Calu3 (cell line): Measurements from ENCODE around the gene CDKN3. TPM values are rescaled to one million over a fixed set of nuclear protein-coding genes. Genes with fewer than 3 reads are reported as not detected.

Experiments
- Bru-seq: library from RNA; stranded (reverse); fragments of 400-500 nt; gene quantifications from one replicate; lab custom pipeline; 2021; lab: Mats Ljungman, UMichigan
- BruChase-seq, 2 experiments: library from RNA; stranded (reverse); fragments of 400-500 nt; gene quantifications; one replicate each; lab custom pipeline; 2021; lab: Mats Ljungman, UMichigan
- BruUV-seq: library from RNA; stranded (reverse); fragments of 400-500 nt; replicated peaks from 2 replicates; lab custom pipeline; 2021; lab: Mats Ljungman, UMichigan
- CTCF ChIA-PET: fragments of 300-600 bp; sonication (Branson Sonifier 250); formaldehyde crosslinking; loops from one replicate; lab custom pipeline; 2022; ENCODE audit warnings: antibody characterized with exemption; lab: Charles Lee
- DNase-seq: peaks from one replicate; pipeline ENCODE4 v3.0.0; 2022
- H3K27ac Mint-ChIP-seq: one replicate; pipeline ENCODE4 v1.8.0; 2022; ENCODE audit warnings: mixed read lengths; ENCODE audit not compliant: unreplicated experiment
- H3K27me3 Mint-ChIP-seq: one replicate; pipeline ENCODE4 v1.8.0; 2022; ENCODE audit warnings: mixed read lengths; ENCODE audit not compliant: unreplicated experiment
- H3K36me3 Mint-ChIP-seq: one replicate; pipeline ENCODE4 v1.8.0; 2022; ENCODE audit warnings: mild to moderate bottlenecking, moderate library complexity, mixed read lengths; ENCODE audit not compliant: insufficient read depth, unreplicated experiment
- H3K4me1 Mint-ChIP-seq: one replicate; pipeline ENCODE4 v1.8.0; 2022; ENCODE audit warnings: mild to moderate bottlenecking, low read depth, mixed read lengths; ENCODE audit not compliant: unreplicated experiment
- H3K4me3 Mint-ChIP-seq: one replicate; pipeline ENCODE4 v1.8.0; 2022; ENCODE audit warnings: mild to moderate bottlenecking, low read depth, moderate library complexity, mixed read lengths; ENCODE audit not compliant: unreplicated experiment
- H3K9me3 Mint-ChIP-seq: one replicate; pipeline ENCODE4 v1.8.0; 2022; ENCODE audit warnings: low read depth, mixed read lengths; ENCODE audit not compliant: unreplicated experiment
- intact Hi-C: fragments of 100-400 bp; cut with micrococcal nuclease; formaldehyde crosslinking; loops from one replicate; pipeline ENCODE4 v1.10.0; 2022; ENCODE audit not compliant: unreplicated experiment
- long read RNA-seq: library from polyadenylated mRNA; stranded (forward); transcript quantifications from one replicate; pipeline ENCODE4 v2.0.0, GENCODE V29; 2022
- total RNA-seq: library from RNA; stranded (reverse); gene quantifications from 2 replicates; pipeline ENCODE4 v1.2.3, GENCODE V29; 2022
- TF ChIP-seq, protein P1 (sequence below): fragments of 200-600 bp; IDR thresholded peaks from one replicate; pipeline ENCODE4 v1.8.0; 2022; ENCODE audit warnings: antibody characterized with exemption; ENCODE audit not compliant: unreplicated experiment

The CDKN3 gene
- 41.1 and 50.3 TPM in 2 replicates for total RNA-seq
- Bru-seq, nascent RNA, result percentile 73 among the genes with signal in this experiment
- percentile 60 among the genes with signal in this experiment for BruChase-seq, experiment 1, labeled RNA remaining after a 6-hour chase
- percentile 55 among the genes with signal in this experiment for BruChase-seq, experiment 2, labeled RNA remaining after a 2-hour chase
- long read RNA-seq, transcript CDKN3-202 (8 exons, 893 nt), result major isoform, 68 of 85 reads
- long read RNA-seq, partial matches to known transcripts, result 5 of 85 reads
- long read RNA-seq, other reads (novel, unspliced or antisense), result 10 of 85 reads

- BruUV-seq, result no TSS peak
- Mint-ChIP-seq H3K36me3 (peaks cover 23% of the 10 kb centered on the region), H3K9me3 (no peaks in the 10 kb centered on the region), H3K4me1 (peaks cover 15% of the 10 kb centered on the region), H3K27me3 (no peaks in the 10 kb centered on the region), H3K4me3 (peak within 1 kb of the TSS; percentile 96), H3K27ac (peak within 1 kb of the TSS; percentile 84)
- intact Hi-C loops, result no loop called here
- CTCF ChIA-PET, result interaction anchor here (0.7 to 2.1 kb wide), 10 partner anchors 9 to 443 kb away, joined by 3 to 11 read pairs (median 4); partner anchors contain the start of gene CGRRF1
- TF ChIP-seq, protein P1, sequence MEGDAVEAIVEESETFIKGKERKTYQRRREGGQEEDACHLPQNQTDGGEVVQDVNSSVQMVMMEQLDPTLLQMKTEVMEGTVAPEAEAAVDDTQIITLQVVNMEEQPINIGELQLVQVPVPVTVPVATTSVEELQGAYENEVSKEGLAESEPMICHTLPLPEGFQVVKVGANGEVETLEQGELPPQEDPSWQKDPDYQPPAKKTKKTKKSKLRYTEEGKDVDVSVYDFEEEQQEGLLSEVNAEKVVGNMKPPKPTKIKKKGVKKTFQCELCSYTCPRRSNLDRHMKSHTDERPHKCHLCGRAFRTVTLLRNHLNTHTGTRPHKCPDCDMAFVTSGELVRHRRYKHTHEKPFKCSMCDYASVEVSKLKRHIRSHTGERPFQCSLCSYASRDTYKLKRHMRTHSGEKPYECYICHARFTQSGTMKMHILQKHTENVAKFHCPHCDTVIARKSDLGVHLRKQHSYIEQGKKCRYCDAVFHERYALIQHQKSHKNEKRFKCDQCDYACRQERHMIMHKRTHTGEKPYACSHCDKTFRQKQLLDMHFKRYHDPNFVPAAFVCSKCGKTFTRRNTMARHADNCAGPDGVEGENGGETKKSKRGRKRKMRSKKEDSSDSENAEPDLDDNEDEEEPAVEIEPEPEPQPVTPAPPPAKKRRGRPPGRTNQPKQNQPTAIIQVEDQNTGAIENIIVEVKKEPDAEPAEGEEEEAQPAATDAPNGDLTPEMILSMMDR, result peak; percentile 45
- peak; percentile 96 for DNase-seq
Measured at GRCh38 chr14:54396493-54397335, at the start of gene CDKN3. Gene CDKN3 (plus strand): TSS chr14:54397007. CDS start chr14:54397069, 62 bp downstream.

- H3K27me3 Mint-ChIP-seq, result no peaks in the 10 kb centered on the region
- BruUV-seq, result no TSS peak
- intact Hi-C loops, result loop anchor here (5.0 kb wide), 1 partner anchor 935 kb away; no protein-coding TSS in a partner anchor
- H3K27ac Mint-ChIP-seq, result no peak overlapping the region
- DNase-seq, result no peak
- CTCF ChIA-PET, result interaction anchor here (1.4 to 1.6 kb wide), 5 partner anchors 10 to 809 kb away, joined by 3 to 10 read pairs (median 6); no protein-coding TSS in a partner anchor
- no peaks in the 10 kb centered on the region for H3K9me3 Mint-ChIP-seq
- TF ChIP-seq, protein P1, result no peak
- H3K4me1 Mint-ChIP-seq, result no peaks in the 10 kb centered on the region
- no peak overlapping the region for H3K4me3 Mint-ChIP-seq
- H3K36me3 Mint-ChIP-seq, result no peaks in the 10 kb centered on the region
Measured at GRCh38 chr14:54347044-54347443, 49.8 kb upstream of the CDKN3 start.

- Mint-ChIP-seq H3K9me3 (no peaks in the 10 kb centered on the region), H3K4me1 (peaks cover 4% of the 10 kb centered on the region), H3K36me3 (no peaks in the 10 kb centered on the region), H3K27ac (no peak overlapping the region), H3K4me3 (no peak overlapping the region), H3K27me3 (no peaks in the 10 kb centered on the region)
- DNase-seq, result peak; percentile 46
- BruUV-seq, result no TSS peak
- CTCF ChIA-PET, result interaction anchor here (0.6 to 1.6 kb wide), 18 partner anchors 8 to 1088 kb away, joined by 3 to 13 read pairs (median 4); no protein-coding TSS in a partner anchor
- TF ChIP-seq, protein P1, result peak; percentile 48
- intact Hi-C loops, result loop anchor here (1.0 to 5.0 kb wide), 3 partner anchors 915 to 1052 kb away; no protein-coding TSS in a partner anchor
Measured at GRCh38 chr14:54348001-54348611, 48.7 kb upstream of the CDKN3 start.
